SW480 (cell line): ENCODE results near the gene SASH1.

ENCODE experiments used
- DNase-seq: peaks from one replicate; pipeline ENCODE4 v3.0.0-alpha.2; 2016; ENCODE audit warnings: low spot score

The SASH1 gene

GRCh38 chr6:148436466-148436865 is 93.8 kb downstream of the SASH1 start:
- DNase-seq = no peak

GRCh38 chr6:148438632-148439031 is 96.0 kb downstream of the SASH1 start:
- DNase-seq = peak; percentile 9

DNA sequence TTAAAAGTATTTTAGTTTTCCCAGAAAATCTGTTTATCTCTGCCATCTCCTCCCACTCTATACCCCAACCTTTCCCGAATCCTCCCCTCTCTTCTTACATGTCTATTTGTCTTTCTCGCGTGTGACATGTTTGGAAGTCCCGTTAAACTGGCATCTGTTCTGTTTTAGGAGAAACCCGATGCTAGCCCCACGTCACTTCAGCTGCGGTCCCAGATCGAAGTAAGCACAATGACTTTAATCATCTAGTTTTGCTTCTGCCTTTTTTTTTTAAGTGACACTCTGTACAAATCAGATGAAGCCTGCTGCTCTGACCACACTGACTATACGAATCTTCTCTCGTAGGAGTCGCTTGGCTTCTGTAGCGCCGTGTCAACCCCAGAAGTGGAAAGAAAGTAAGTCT is 97.4 kb downstream of the SASH1 start:
- no peak for DNase-seq

DNA sequence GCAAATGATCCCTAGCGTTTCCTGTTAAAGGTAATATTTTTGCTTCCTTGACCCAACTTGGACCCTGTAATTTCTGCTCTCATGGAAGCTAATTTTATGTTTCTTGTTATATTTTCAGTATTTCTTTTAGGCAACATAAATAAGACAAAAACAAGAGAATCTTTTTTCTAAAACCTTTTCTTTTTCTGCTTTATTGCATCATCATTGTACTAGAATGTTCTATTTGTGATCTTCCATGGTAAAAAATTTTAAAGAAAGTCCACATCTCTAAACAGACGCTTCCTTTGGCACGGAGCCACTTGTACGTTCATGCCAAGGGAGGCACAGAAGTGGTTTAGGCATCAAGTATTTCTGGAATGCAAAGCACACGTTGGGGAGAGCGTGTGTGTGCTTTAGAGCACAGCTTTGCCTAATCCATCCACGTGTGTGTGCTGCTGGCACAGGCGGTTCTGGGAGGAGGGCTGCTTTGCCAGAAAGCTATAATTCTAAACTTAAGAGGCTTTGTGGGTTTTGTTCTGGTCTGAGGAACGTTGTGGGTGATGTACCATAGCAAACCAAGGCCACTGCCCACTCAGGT is 98.3 kb downstream of the SASH1 start:
- peak; percentile 73 for DNase-seq

- DNase-seq = peak; percentile 71
Observed at GRCh38 chr6:148441454-148441911, 98.8 kb downstream of the SASH1 start.

GRCh38 chr6:148443798-148444560 is 101.3 kb downstream of the SASH1 start:
- DNase-seq = no peak

DNA sequence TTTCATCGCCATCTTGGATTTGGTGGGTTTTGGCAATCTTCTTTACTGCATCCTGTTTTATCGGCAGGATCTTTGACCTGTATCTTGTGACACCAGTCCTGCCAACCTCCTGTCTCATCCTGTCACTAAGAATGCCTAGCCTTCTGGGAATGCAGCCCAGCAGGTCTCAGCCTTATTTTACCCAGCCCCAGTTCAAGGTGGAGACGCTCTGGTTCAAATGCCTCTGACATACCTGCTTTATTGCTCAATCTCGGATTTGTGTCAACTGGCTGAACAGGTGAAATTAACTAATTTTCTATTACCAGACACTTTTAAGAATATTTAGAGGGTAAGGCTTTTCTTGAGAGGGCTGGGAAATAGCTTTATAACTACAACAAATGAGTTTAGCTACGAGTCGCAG is 102.5 kb downstream of the SASH1 start:
- no peak for DNase-seq

DNA sequence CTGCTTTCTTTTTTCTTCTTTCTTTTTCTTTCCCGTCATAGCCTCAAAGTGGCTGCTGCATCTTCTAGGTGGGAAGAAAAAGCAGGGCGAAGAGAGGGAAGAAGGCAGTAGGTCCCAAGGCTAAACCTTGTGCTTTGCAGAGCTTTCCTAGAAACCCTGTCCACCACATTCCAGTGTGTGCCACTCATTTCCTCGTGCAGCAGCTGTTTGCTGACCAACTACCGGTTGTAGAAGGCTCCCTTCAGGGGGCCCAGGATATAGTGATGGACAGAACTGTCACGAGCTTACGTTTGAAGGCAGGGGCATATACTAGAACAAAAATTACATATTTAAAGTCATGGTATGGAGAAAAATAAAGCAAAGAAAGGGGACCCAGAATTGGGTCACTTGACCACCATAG is 103.0 kb downstream of the SASH1 start:
- no peak for DNase-seq

DNA sequence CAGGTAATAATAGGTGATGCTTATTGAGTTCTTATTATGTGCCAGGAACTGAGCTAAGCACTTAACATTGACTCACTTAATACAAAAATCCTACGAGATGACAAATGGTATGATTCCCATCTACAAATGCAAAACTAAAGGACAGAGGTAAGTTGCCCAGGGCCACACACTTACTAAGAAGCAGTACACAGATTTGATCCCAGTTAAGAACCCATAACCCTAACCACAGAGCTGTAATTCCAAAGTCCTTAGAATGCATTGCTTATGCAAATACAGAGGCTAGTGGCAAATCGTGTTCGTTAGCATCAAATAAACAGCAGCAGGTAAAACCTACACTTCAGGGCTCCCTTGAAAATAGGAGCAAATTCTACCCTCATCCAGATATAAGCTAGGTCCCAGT is 104.0 kb downstream of the SASH1 start:
- no peak for DNase-seq

- DNase-seq = no peak
Observed at GRCh38 chr6:148447521-148448230, 105.0 kb downstream of the SASH1 start.

- no peak for DNase-seq
Observed at GRCh38 chr6:148448369-148449012, 105.9 kb downstream of the SASH1 start.

- DNase-seq = no peak
Observed at GRCh38 chr6:148450866-148451265, 108.2 kb downstream of the SASH1 start.

DNA sequence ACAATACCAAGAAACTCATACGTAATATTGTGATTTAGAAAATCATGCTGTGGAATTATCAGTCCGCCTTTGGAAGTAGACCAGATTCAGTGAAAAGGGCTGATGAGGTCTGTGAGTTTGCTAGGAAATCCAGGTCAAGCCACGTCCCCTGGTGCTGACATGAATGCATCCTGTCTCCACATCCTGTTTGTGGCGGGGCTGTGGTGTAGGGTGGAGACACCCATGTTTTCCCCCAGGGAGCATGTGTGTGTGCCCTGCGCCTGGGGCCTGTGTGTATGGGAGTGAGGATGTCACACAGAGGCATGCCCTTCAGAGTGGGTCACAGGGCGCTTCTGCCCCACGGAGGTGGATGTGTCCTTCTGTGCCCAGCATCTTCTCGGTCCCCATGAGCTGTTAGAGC is 109.1 kb downstream of the SASH1 start:
- no peak for DNase-seq

DNA sequence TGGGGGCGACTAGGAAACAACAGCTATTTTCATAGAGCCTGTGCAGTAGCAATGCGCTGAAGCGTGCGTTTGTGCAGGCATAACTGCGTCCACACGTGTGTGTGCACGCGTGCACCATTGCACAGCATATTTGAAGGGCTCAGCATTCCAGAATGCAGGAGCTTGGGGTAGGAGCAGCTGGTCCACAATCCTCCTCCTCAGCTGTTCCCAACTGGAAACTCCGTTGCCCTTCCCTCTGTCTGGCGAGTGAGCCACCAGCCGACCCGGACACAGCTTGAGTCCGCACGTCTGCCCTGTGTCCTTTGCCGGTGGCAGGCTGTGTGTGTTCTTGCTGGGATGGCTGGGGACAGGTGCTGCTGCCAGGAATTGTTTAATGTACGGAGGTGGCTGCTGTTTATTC is 110.2 kb downstream of the SASH1 start:
- no peak for DNase-seq

DNA sequence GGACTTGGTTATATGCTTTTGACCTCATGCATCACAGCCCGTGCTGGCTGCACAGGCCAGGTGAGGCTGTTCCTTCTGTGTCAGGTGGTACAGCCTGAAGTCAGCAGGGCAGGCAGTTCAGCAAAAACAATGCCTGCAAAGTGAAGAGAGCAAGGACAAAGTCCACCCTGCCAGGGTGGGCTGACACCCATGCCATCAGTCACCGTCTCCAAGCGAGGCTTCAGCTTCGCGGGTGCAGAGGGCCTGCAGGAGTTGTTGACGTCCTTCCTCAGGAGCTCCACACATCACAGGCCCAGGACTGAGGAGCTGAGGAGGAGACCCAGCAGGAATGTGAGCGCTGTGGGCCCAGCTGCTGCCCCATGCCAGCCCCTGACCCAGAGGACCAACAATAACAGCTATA is 111.3 kb downstream of the SASH1 start:
- DNase-seq = no peak

- DNase-seq = no peak
Observed at GRCh38 chr6:148455225-148455624, 112.6 kb downstream of the SASH1 start.

DNA sequence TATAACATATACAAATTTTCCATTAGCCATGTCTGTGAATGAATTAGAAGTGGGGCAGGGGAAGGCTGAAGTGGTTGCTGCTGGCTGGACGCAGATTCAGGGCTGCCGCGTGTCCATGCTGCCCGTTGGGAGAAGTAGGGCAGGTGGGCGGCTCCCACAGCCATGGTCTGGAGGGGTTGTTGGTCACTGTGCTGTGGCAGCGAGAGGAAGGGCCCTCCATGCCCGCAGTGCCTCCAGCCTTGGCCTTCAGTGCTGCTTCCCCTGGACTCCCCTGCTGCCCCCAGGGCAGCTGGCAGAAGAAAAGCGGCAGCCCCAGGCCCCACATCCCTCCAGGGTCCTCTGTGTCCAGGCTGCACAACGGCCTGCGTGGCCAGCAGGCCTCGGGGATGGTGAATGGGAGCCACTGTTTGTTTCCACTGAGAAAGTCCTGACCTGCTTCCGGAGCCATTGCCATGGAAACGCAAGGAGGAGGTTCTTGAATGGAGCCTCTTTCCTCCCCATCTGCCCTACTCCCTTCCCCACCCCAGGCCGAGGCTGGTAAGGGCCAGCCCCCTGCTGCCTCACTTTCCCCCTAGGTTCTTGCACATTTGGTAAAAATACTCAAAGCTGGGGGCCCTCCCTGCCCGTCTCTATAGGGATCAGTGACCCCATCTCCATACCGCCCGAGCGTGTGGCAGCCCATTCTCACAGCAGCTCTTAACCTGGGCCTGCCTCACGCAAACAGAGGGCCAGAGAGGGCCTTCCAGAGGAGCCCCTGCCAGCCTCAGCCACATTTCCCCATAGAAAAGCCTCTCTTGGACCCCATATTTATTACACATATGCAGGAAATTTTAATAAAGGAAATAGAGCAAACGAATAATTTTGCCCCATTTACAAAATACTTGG is 113.3 kb downstream of the SASH1 start:
- DNase-seq = no peak

DNA sequence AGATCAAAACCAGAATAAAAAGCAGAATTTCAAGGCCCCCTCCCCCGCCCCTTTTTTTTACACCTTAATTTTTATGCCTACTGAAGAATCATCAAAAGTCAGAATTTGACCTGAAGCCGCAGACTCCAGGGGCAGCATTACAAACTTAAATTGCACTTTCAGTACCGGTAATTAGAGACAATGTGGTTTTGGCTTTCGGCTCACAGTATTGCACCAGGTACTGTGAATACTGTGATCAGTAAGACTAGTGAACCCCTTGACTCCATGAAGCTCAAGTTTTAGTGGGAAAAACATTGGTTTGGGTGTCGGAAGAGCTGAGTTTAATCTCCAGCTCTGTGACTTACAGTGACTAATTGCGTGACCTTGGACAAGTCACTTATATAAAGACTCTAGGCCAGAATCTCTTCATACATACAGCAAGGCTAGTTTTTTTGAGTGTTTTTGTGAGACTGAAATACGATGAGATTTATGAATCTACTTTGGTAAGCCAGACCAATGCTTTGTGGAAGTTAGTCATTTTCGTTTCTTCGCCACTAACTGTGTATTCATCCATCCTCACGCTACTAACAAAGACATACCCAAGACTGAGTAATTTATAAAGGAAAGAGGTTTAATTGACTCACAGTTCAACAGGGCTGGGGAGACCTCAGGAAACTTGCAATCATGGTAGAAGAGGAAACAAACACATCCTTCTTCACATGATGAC is 114.7 kb downstream of the SASH1 start:
- DNase-seq = no peak

GRCh38 chr6:148457843-148458159 is 115.2 kb downstream of the SASH1 start:
- DNase-seq = no peak

DNA sequence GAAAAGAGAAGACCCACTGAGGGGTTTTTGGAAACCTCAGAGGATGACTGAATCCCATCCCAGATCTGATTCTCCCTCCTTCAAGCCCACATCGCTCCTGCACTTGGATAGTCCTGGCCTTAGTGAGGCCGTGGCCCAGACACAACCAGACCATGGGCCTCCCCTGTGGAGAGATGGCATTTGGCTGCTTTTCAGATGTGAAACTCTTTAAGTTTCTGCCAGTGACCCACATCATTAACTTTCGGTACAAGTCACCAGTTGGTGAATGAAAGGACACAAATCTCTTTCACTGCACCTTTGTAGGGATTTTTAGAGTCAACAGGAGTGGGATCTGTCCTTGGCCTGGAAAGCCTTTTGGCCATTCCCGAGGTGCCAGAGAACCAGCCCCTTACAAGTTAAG is 116.6 kb downstream of the SASH1 start:
- no peak for DNase-seq
